Measurements from ENCODE around the gene CYFIP1. TPM values are rescaled to one million over a fixed set of nuclear protein-coding genes. Genes with fewer than 3 reads are reported as not detected.

Gene CYFIP1
- total and polyA plus RNA-seq, 10 donors: 11.5 to 139 (median 84.9) TPM

- peaks cover 0 to 86% (median 16%) of the 10 kb centered on the region in 6 donors for H3K36me3 ChIP-seq
- intact Hi-C loops (cut with DNase I; ENCODE audit: low total_unique reads): no loop called here
- no peak overlapping the region for H3K4me3 ChIP-seq
- H3K4me1 ChIP-seq: no peaks in the 10 kb centered on the region
- WGBS, 5 donors: 92 to 96% (median 94%) methylated on average over 17 of the region's 17 CpGs
- H3K27me3 ChIP-seq (replicated peaks in 1 of 7): no peaks in the 10 kb centered on the region
- DNase-seq: no peak
- no peaks in the 10 kb centered on the region for H3K9me3 ChIP-seq
- TF ChIP-seq, protein P1, sequence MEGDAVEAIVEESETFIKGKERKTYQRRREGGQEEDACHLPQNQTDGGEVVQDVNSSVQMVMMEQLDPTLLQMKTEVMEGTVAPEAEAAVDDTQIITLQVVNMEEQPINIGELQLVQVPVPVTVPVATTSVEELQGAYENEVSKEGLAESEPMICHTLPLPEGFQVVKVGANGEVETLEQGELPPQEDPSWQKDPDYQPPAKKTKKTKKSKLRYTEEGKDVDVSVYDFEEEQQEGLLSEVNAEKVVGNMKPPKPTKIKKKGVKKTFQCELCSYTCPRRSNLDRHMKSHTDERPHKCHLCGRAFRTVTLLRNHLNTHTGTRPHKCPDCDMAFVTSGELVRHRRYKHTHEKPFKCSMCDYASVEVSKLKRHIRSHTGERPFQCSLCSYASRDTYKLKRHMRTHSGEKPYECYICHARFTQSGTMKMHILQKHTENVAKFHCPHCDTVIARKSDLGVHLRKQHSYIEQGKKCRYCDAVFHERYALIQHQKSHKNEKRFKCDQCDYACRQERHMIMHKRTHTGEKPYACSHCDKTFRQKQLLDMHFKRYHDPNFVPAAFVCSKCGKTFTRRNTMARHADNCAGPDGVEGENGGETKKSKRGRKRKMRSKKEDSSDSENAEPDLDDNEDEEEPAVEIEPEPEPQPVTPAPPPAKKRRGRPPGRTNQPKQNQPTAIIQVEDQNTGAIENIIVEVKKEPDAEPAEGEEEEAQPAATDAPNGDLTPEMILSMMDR (IDR thresholded peaks at IDR 0.05 in 8 of 11, conservative IDR thresholded peaks at IDR 0.05 in 3 of 11): no peak
- TF ChIP-seq POLR2AphosphoS5 (IDR thresholded peaks at IDR 0.05) (peak in 1 of 3 donors; percentile 23), POLR2A (IDR thresholded peaks at IDR 0.05) (no peak)
- H3K27ac ChIP-seq: no peak overlapping the region
Measured at GRCh38 chr15:22893081-22893480, 87.1 kb downstream of the CYFIP1 start.

DNA sequence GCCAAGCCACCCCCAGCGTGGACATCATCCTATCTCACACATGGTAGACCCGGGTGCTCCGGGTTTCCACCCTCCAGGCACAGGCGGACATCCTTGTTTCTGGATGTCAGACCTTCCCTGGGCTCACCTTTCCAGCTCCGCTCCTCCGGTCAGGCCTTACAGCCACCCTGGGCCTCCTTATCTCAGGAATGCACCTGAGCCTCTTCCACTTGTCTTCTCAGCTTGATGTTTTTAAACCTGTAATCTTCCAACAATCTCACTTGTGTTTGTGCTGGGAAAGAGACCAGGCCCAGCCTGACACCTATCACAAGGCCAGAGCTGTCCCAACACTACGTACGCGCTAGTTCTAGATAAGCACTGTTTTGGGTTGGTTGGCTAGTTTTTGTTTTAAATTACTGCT is 87.8 kb downstream of the CYFIP1 start:
- Histone ChIP-seq H3K27me3 (replicated peaks in 1 of 7) (no peaks in the 10 kb centered on the region), H3K4me1 (no peaks in the 10 kb centered on the region), H3K27ac (no peak overlapping the region), H3K9me3 (no peaks in the 10 kb centered on the region), H3K4me3 (no peak overlapping the region), H3K36me3 (peaks cover 0 to 86% (median 14%) of the 10 kb centered on the region in 6 donors)
- intact Hi-C loops (cut with DNase I; ENCODE audit: low total_unique reads): no loop called here
- peak; percentile 22 for DNase-seq
- 91 to 95% (median 91%) methylated on average over 9 of the region's 9 CpGs for WGBS, 5 donors
- TF ChIP-seq POLR2AphosphoS5 (IDR thresholded peaks at IDR 0.05) (no peak), POLR2A (IDR thresholded peaks at IDR 0.05) (no peak)
- TF ChIP-seq, protein P1 (IDR thresholded peaks at IDR 0.05 in 8 of 11, conservative IDR thresholded peaks at IDR 0.05 in 3 of 11): no peak

DNA sequence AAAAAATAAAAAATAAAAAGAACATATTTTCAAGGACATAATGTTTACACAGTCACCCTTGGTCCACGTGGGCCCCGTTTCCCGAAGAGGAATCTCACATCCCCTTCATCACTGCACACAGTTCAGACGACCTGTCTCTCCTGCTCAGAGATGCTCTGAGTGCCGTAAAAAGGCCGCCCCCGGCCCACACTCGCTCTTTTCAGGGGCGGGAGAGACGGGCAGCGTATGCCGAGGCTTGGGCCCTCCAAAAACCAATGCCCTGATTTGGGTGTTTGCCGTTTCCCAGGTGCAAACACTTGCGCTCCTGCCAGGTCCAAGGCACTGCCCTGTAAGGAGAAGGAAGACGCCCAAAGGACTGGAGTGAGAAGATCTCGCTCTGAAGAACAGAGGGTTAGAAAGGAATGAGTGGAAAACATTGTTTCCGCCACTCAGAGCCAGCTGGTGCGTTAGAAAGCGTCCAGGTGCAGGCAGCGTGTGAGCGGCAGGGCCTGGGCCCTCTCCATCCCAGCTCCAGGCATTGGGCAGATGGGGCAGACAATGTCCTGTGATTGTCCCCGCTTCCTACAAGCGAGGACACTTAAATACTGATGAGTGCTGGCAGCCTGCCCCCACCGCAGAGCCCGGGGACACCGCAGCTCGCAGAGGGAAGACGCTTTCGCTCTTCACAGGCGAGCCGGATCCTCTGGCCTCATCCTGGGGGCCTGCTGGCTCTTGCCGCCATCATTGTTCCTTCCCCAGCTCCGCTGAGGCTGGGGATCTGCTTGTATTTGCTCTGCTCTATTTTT is 88.5 kb downstream of the CYFIP1 start:
- TF ChIP-seq POLR2AphosphoS5 (IDR thresholded peaks at IDR 0.05): peak in 1 of 3 donors; percentile 32
- TF ChIP-seq, protein P1 (IDR thresholded peaks at IDR 0.05 in 8 of 11, conservative IDR thresholded peaks at IDR 0.05 in 3 of 11): no peak
- peaks cover 0 to 86% (median 12%) of the 10 kb centered on the region in 6 donors for H3K36me3 ChIP-seq

GRCh38 chr15:22890296-22890695 is 89.9 kb downstream of the CYFIP1 start:
- peaks cover 0 to 81% (median 12%) of the 10 kb centered on the region in 6 donors for H3K36me3 ChIP-seq
- H3K9me3 ChIP-seq: no peaks in the 10 kb centered on the region

More for the DNA sequence above, 88.5 kb downstream of the CYFIP1 start:
- WGBS, 5 donors: 90 to 91% (median 90%) methylated on average over 33 of the region's 33 CpGs
- no peaks in the 10 kb centered on the region for H3K27me3 ChIP-seq (replicated peaks in 1 of 7)
- no peaks in the 10 kb centered on the region for H3K4me1 ChIP-seq
- peak; percentile 51 for DNase-seq
- H3K27ac ChIP-seq: no peak overlapping the region
- intact Hi-C loops (cut with DNase I; ENCODE audit: low total_unique reads): no loop called here
- H3K4me3 ChIP-seq: no peak overlapping the region
- H3K9me3 ChIP-seq: no peaks in the 10 kb centered on the region

More at GRCh38 chr15:22890296-22890695, 89.9 kb downstream of the CYFIP1 start:
- intact Hi-C loops (cut with DNase I; ENCODE audit: low total_unique reads): no loop called here
- Histone ChIP-seq H3K4me1 (no peaks in the 10 kb centered on the region), H3K27ac (no peak overlapping the region), H3K27me3 (replicated peaks in 1 of 7) (no peaks in the 10 kb centered on the region), H3K4me3 (no peak overlapping the region)
- DNase-seq: peak; percentile 32
- TF ChIP-seq, protein P1 (IDR thresholded peaks at IDR 0.05 in 8 of 11, conservative IDR thresholded peaks at IDR 0.05 in 3 of 11): no peak
- TF ChIP-seq POLR2A (IDR thresholded peaks at IDR 0.05) (no peak), POLR2AphosphoS5 (IDR thresholded peaks at IDR 0.05) (no peak)
- 91 to 100% (median 96%) methylated on average over 9 to 11 of the region's 11 CpGs for WGBS, 5 donors

Data from spleen (tissue), 11 donors.